HG03432 (cell line): Measurements from ENCODE around the gene APBA1.

Experiments
- ATAC-seq: cut with Tn5 transposase; IDR thresholded peaks from one replicate; pipeline ENCODE4 v1.9.1; 2021; ENCODE audit warnings: mild to moderate bottlenecking, moderate library complexity; ENCODE audit not compliant: unreplicated experiment

APBA1 gene

DNA sequence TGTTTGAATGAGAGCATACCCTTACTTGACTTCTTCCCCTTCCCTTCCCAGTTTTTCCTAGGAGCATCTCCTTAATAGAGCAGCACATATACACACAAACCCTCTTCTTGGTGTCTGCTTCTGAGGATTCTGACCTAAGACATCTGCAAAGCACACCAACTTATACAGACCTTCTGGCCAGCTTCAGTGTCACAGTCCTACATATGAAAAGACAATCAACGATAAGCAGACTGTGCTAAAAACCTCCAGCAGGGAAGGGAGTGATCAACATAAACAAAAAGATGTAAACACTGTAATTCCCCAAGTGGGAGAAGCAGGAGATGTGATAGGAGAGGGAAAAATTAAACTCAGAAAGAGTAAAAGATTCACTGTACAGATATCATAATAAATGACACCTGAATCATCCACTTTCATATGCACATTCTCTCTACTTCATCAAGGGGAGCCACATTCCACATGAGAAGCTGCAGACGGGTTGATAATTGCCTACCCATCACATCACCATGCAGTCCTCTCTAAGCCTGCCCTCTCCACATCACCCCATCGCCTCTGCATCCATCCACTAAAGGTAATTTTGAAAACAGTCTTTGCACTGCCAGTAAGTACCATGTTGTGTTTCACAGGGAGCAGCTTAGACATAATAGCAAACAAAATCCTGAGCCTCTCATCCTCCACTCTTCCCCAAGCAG, 13.0 kb downstream of the APBA1 start:
- ATAC-seq: no peak

DNA sequence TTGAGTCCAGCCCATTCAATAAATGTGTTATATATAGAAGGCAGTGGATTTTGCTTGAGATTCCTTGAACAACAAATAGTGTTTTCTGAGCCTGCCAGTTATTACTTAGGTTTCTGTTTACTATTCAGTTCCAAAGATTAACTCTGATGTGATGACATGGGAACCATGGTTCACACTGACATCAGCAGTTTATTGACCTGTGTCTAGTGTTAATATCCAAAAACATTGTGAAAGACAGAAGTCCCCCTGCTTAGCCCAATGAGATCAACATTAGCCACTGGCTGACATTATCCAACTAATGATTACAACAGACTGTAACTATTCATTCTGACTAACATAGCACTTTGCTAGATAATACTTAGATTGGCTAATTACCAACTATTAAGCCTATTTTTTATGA, 14.9 kb downstream of the APBA1 start:
- no peak for ATAC-seq

DNA sequence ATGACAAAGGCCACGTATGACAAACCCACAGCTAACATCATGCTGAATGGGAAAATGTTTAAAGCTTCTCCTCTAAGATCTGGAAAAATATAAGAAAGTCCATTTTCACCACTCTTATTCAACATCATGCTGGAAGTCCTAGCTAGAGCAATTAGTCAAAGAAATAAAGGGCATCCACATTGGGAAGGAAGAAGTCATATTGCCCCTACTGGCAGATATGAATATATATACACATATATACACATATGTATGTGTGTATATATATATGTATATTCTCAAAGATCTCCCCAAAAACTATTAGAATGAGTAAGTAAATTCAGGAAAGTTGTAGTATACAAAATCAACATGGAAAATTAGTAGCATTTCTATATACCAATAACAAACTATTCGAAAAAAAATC, 17.1 kb downstream of the APBA1 start:
- no peak for ATAC-seq

DNA sequence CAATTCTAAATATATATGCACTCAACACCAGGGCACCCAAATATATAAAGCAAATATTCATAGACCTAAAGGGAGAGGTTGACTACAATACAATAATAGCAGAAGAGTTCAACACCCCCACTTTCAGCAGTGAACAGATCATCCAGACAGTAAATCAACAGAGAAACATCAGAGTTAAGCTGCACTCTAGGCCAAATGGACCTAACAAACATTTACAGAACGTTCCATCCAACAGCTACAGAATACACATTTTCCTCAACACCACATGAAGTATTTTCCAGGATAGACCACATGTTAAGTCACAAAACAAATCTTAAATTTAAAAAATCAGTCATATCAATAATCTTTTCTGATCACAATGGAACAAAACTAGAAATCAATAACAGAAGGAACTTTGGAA, 18.9 kb downstream of the APBA1 start:
- ATAC-seq: no peak

DNA sequence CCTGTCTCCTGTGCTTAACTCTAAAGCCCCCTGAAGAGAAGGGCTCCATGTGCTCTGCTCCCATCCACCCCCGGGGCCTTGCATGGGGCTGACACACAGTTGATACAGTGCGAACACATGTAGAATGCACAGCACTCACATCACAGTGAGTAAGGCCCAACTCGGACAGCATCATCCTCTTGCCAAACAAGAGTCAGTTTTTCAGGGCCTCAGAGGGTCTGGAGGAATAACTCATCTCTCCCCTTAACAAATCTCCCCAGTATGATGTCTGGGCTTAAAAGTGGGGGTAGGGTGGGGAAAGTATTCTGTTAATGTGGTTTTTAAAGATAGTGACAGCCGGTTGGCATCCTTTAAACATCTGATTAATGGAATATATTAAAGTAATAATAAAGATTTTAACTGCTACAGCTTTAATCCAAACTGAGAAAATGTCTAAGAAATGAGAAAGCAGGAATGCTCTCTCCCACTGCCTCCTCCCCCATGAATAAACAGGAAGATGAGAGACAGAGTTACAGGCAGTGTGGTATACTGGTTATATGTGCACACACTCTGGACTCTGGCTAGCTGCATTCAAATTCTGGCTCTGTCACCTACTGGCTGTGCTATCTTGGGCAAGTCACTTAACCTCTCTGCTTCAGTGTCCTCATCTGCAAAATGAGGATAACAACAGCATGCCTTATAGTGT, 22.5 kb downstream of the APBA1 start:
- no peak for ATAC-seq

DNA sequence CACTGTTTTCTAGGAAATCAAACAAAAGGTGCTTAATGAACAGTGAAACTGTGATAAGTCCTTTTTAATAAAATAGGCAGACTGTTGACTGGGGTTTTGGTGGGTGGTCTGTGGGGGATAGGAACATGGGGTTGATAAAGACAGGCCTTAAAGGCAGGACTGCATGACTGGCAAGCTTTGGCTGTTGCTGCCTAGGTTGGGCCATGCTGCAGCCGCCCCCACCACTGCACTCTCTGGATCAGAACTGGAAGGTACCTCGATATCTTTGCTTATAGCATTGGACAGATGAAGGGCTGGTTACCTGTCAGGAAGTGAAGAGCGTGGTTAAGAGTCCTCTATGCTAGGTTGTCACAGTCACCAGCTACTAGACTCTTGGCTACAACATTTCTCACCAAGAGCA, 24.4 kb downstream of the APBA1 start:
- no peak for ATAC-seq

DNA sequence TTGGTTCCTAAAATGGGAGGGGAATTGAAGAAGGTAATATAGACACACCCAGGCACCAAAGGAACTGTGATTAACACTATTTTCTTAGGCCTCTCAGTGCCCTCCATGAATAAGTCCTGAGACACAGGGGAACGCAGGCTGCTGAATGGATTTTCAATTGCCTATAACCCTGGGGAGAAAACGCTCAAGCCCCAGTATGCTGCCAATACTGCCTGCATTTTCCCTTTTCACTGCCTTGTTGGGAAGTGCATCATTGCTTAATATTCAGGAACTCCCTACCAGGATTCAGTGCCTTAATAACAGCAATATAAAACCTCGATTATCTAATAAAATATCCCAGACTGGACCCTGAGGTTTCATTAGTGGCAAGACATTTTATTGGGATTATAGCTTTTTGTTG, 25.4 kb downstream of the APBA1 start:
- no peak for ATAC-seq

DNA sequence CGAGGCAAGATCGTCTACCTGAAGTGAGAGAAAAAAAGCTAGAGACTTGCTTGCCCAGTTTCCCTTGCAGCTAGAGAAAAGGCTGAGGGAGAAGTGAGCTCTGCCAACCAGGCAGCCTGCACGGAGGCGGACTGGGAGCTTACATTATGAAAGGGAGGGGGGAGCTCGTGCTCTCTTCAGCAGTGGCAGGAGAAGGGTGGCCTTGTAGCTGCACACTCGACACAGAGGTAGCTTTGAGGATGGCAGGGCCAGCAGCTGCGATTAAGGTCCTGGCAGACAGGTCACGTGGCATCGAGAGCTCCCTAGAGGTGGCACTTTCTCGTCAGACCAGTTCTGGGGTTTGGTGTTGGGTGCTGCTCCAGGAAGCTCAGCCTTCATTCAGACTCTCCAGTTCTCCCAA, 26.7 kb downstream of the APBA1 start:
- ATAC-seq: no peak

DNA sequence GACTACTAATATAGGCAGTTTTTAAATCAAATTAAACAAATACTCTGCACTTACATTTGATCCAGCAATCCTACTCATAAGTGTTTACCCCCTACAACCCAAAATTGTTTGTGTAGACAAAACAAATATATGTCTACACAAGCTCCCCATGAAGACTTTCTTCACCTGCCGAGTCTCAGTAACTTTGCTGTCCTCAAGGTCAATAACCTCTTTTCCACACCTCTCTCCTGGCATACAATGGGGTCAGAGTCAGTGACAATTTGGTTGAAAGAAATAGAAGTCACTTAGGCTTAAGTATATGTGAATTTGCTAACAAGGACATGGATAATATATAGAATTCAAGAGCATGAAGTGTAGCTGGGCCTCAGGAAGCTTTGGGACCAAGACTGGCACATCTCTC, 29.1 kb downstream of the APBA1 start:
- ATAC-seq: no peak

DNA sequence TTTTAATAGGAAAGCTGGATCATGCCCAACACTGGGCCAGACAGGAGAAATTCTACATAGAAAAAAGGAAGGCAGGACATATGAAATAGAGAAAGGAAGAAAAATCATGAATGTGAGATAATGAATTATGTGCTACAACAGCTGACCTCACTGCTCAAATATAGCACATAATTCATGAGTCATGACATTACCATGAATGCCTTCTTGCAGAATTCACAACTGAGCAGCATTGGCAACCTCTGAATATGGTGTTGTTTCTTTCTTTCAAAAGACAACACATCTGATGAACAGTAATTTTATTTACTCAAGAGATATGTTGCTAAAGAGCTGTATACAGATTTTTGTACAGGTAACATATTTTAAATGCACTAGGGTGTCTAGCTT, 34.4 kb downstream of the APBA1 start:
- no peak for ATAC-seq

DNA sequence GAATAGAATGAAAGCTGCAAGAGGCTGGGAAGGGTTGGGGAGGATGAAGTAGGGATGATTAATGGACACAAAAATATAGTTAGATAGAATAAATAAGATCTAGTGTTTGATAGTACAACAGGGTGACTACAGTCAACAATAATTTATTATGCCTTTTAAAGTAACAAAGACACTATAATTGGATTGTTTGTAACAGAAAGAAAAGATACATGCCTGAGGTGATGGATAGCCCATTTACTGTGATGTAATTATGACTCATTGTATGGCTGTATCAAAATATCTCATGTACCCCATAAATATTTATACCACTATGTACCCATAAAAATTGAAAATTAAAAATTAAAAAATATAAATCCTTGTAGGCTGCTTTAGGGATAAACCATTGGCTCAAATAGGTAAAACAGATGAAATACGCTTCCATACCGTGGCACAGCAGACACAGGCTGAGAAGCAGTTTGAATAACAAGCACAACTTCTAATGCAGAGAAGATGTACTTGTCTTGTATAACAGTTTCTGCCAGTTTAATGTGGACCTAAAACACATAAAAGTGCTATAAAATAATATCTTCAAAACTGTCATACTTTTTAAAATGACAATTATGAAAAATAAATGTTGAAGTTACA, 34.9 kb downstream of the APBA1 start:
- no peak for ATAC-seq

DNA sequence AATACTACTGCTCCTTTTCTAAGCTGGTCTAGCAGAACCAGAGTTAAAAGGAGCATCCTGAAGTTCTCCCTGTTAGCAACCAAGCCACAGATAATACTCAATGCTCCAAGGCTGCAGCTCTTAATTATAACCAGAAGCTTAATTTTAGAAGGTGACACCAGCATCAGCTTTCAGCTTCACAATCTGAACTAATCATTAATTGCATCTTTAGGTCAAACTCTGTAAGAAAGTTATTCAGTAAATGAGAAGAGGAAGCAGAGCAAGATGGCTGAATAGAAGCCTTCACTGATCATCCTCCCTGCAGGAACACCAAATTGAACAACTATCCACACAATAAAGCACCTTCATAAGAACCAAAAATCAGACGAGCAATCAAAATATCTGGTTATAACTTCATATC, 38.5 kb downstream of the APBA1 start:
- no peak for ATAC-seq

DNA sequence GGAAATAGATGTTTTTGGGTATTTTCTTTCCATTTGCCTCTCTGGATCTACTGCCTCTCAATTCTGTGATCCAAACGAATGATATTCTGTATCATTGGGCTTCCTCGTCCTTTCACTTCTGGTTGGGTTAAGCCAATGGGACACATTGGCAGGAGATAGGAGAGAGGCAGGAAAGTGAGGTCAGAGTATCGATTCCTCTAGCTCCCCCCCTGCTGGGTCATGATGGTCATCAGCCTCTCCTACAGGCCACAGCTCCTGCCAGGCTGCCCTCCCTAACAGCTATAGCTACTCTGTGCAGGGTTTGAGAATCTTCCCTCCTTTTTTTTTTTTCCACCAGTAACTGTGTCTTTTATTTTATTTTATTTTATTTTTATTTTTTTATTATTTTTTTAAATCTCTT, 39.4 kb downstream of the APBA1 start:
- no peak for ATAC-seq

DNA sequence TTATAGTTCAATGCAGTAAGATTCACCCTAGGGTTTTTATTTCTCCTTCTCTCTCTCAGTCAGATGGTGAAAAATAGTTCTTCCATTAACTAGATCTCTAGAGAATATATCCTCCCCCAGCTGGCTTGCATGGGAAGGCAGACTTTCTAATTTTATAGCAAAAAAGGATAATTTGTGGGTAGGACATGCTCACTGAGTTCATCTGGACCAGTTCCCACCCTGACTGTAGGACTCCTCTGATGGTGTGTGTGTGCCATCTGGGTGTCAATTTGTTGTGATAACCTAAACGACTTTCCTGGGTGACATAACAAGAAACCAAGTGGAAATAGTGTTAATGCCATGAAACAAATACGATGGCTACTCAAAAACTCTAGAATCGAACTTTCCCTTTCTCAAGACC, 44.9 kb downstream of the APBA1 start:
- no peak for ATAC-seq

DNA sequence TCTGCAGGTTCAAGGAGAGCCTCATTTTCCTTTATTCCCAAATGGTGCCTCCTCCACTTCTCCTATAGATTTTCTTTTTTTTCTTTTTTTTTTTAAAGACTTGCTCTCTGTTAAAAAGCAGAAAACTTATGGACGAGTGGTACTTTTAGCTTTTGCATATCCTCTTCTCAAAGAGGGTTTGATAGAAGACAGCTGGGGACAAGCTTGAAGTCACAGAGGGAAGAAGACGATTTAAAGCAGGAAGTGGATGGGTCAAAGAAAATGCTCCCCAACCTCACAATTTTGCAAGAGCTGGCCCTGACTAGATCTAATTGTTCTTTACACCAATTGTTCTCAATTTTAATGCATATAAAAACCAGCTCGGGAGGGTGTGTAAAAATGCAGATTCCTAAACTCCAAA, 48.9 kb downstream of the APBA1 start:
- ATAC-seq: no peak

DNA sequence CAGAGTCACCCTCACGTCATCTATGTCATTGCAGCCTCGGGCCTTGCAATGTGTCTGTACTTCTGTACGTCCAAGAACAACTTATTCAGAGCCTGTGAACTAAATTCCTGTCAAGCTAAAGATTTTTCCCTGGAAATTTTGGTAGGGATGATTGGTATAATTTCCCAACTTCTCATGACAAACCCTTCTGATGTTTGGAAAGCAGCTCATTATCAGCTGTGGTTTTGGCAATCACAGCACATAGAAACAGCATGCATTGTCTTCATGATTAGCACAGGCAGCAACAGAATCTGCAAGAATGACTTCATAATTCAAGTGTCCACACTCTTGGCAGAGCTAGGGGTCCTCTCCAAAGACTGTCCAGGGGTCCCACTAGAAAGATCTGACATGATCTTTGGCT, 49.5 kb downstream of the APBA1 start:
- no peak for ATAC-seq

DNA sequence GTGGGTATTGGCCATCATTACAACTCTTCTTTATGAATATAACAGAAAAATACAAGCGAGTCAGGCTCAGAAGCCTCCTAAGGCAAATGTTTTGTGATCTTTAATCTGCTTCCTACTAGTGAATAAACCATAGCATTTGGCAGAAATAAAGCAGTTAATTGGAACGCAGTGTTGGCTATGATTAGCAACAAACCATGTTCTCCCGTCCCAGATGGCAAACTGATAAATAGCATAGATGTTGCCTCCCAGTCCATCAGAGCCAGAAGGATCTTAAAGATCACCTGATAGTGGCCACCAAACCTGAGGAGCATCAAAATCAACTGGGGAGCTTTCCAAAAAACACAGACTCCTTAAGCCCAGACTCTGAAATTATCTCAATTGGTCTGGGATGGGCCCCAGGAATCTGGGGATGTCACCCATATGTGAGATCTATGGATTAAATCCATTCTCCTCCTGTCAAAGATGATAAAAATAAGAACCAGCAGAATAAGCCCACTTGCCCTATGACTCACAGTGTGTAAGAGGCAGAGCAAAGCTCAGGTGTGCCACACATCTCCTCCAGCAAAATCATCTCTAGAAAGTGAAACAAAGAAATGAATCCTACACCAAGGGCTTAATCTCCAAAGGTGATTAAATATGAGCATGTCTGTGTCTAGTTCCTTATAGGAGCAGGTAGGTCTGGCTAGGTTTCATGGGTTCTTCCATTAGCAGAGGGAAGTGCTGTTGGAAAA, 50.3 kb downstream of the APBA1 start:
- ATAC-seq: no peak

DNA sequence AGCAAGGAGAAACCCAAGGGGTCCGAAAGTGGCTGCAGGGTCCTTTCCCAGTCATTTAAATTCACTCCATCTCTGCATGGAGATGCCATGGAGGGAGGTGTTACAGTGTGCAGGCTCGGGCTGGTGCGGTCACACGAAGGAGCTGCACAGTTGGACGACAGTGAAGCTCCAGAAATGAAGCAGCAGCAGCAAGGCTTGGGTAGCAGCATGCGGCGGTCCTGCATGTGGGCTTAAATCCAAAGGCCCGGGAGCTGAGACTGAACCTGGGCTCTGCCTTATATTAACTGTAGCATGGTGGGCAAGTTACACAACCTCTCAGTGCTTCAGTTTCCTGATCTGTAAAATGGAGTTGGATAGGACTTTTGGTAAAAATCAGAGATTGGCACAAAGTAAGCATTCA, 51.4 kb downstream of the APBA1 start:
- ATAC-seq: no peak

DNA sequence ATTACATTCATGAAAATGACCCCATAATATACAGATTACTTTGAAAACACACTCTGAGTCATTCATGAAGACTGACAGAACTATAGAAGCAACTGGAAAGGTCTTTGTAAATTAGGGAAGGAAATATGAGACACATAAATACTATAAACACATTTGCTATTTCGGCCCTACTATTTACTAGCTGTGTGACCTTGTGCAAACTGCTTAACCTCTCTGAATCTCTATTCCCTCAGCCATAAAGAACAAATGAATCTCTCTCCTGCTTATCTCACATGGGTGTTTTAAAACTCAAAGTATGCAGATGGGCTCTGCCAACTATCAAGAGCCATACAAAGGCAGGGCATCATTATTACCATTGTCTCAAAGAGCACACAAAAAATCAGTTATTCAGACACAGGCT, 52.9 kb downstream of the APBA1 start:
- ATAC-seq: no peak

DNA sequence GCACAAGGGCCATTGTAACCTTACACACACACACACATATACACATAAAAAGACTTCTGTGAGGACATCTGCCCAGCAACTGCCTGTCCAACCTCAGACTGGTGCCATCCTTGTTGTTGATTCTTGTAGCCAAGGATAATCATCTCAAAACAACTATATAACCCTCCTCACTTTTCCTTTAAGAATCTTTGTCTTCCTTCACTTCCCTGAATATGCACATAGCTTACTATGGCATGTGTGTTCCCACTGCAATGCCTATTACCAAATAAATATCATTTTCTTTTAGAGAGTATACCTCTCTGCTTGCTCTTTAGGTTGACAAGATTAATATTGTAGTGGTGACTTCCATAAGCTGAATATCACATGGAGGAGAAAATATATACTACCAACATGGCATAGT, 55.2 kb downstream of the APBA1 start:
- no peak for ATAC-seq

DNA sequence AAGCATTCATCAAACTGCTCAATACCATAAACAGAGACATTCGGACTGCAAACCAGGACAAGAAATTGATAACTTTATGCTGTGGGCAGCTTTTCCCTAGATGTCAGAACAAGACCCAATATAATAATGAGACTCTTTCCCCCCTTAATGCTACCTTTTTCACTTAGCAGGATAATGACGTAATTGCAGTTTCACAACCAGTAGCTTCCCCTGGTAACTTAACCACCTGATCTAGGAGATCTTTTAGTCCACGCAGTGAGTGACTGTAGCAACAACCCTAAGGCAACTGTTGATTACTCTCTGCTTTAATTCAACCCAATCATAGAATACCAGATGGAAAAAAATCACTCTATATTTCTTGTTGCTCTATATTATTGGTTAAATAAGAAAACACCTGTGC, 56.3 kb downstream of the APBA1 start:
- no peak for ATAC-seq

DNA sequence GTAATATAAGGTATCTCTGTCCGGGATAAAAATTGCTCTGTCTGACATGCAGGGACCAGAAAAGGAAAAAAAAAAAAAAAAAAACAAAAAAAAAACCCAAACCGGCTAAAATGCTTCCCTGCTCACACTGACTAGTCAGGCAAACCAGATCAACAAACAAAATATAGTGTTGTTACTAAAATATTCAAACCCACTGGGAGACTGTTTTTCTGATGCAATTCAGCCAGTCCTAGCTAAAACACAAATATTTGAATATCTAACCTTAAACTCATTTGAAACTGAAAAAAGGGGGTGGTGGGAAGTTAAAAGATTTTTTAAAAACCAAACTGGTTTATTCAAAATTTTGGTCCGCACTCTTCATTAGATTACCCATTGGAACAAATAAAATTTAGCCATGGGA, 61.0 kb downstream of the APBA1 start:
- no peak for ATAC-seq
